ENCODE measurements around the gene RFLNA. TPM values are rescaled to one million over a fixed set of nuclear protein-coding genes. Genes with fewer than 3 reads are reported as not detected.

Gene RFLNA
- total and polyA plus RNA-seq, 2 of the 4 experiments (the other 2 are of a cell fraction) = not detected

GRCh38 chr12:124308741-124309140, 13.8 kb downstream of the RFLNA start:
- Histone ChIP-seq H4K91ac (ENCODE audit: insufficient read depth, low read depth, low read length) (no peak overlapping the region), H3K18ac (ENCODE audit: low read depth, low read length) (no peak overlapping the region), H4K5ac (ENCODE audit: low read depth, low read length) (no peak overlapping the region), H3K79me1 (ENCODE audit: low read depth in 1 of 2, low read length in 2 of 2) (no peaks in the 10 kb centered on the region), H3K9me3 (ENCODE audit: control insufficient read depth, insufficient read depth, low read length) (peaks cover 5% of the 10 kb centered on the region), H2BK20ac (ENCODE audit: low read depth, low read length) (no peak overlapping the region), H3K27me3 (ENCODE audit: control insufficient read depth, insufficient read depth, low read length) (peaks cover 41% of the 10 kb centered on the region), H3K36me3 (ENCODE audit: control insufficient read depth, insufficient read depth, low read length) (no peaks in the 10 kb centered on the region), H4K8ac (ENCODE audit: low read depth in 2 of 2, low read length in 2 of 2) (no peak overlapping the region), H3K4me3 (ENCODE audit: insufficient read depth, low read depth, low read length) (no peak overlapping the region), H2AK9ac (replicated peaks; ENCODE audit: low read depth, low read length, poor library complexity) (no peak overlapping the region), H3K23ac (ENCODE audit: low read depth, low read length) (no peak overlapping the region), H2AK5ac (ENCODE audit: low read depth, low read length) (no peak overlapping the region), H3K4me2 (ENCODE audit: low read depth, low read length) (no peak overlapping the region), H3K27ac (ENCODE audit: insufficient read depth, low read length) (no peak overlapping the region), H2BK5ac (ENCODE audit: low read depth, low read length, poor library complexity, severe bottlenecking) (no peak overlapping the region), H4K20me1 (ENCODE audit: insufficient read depth, low read length) (no peaks in the 10 kb centered on the region), H3K56ac (ENCODE audit: extremely low read depth, insufficient read depth, low read length) (no peak overlapping the region), H2AFZ (replicated peaks; ENCODE audit: low read length, poor library complexity) (no peak overlapping the region), H2BK15ac (ENCODE audit: low read depth, low read length) (no peak overlapping the region), H2BK120ac (ENCODE audit: low read depth, low read length) (no peak overlapping the region), H3K9me1 (ENCODE audit: insufficient read depth, low read length) (no peaks in the 10 kb centered on the region), H3K9ac (ENCODE audit: low read depth, low read length) (no peak overlapping the region), H3K4ac (ENCODE audit: low read depth, low read length) (no peak overlapping the region), H3K4me1 (ENCODE audit: control insufficient read depth, insufficient read depth, low read length) (no peaks in the 10 kb centered on the region), H3K14ac (replicated peaks; ENCODE audit: low read depth, low read length) (no peak overlapping the region)
- in situ Hi-C loops (cut with MboI; ENCODE audit: low sequenced_read_pairs) = no loop called here
- POLR2A ChIA-PET (ENCODE audit: unreplicated experiment) = no interaction called here
- intact Hi-C loops (cut with micrococcal nuclease) = no loop called here
- CTCF ChIA-PET = no interaction called here
- 93% methylated on average over 13 of the region's 18 CpGs; no CpG with 5 or more reads in 1 of the 2 experiments for WGBS, 2 experiments (ENCODE audit: extremely low coverage in 2 of 2, insufficient read length in 1 of 2)
- ATAC-seq (ENCODE audit: low read depth) = no peak
- TF ChIP-seq MAZ (IDR thresholded peaks at IDR 0.05; ENCODE audit: borderline replicate concordance, low read depth, low read length) = no peak
- no peak for TF ChIP-seq FOS (IDR thresholded peaks at IDR 0.05; ENCODE audit: low read depth, low read length)
- no peak for TF ChIP-seq MAFK (IDR thresholded peaks at IDR 0.05; ENCODE audit: low read depth, low read length)
- TF ChIP-seq POLR2A (IDR thresholded peaks at IDR 0.05; ENCODE audit: low read depth, low read length) = no peak
- no peak for TF ChIP-seq RFX5 (IDR thresholded peaks at IDR 0.05; ENCODE audit: low read depth, low read length)
- no peak for TF ChIP-seq USF2 (IDR thresholded peaks at IDR 0.05; ENCODE audit: low read depth, low read length)
- no peak for TF ChIP-seq BHLHE40 (IDR thresholded peaks at IDR 0.05; ENCODE audit: low read depth, low read length)
- no peak for TF ChIP-seq RCOR1 (IDR thresholded peaks at IDR 0.05; ENCODE audit: insufficient replicate concordance, low read length)
- no peak for TF ChIP-seq MXI1 (IDR thresholded peaks at IDR 0.05; ENCODE audit: borderline replicate concordance, low read depth, low read length)
- no peak for TF ChIP-seq ELK1 (IDR thresholded peaks at IDR 0.05; ENCODE audit: borderline replicate concordance, low read depth, low read length)
- no peak for TF ChIP-seq NFE2L2 (IDR thresholded peaks at IDR 0.05; ENCODE audit: low read depth, low read length)
- no peak for TF ChIP-seq CTCF (conservative IDR thresholded peaks at IDR 0.05; ENCODE audit: low read depth, low read length)
- no peak for TF ChIP-seq RAD21 (IDR thresholded peaks at IDR 0.05; ENCODE audit: low read length)
- TF ChIP-seq CHD1 (IDR thresholded peaks at IDR 0.05; ENCODE audit: low read depth, low read length) = no peak
- TF ChIP-seq CEBPB (IDR thresholded peaks at IDR 0.05; ENCODE audit: low read depth, low read length) = no peak
- TF ChIP-seq SMC3 (IDR thresholded peaks at IDR 0.05; ENCODE audit: low read depth, low read length) = no peak
- DNase-seq = no peak
- dilution Hi-C loops (cut with HindIII; ENCODE audit: low sequenced_read_pairs, unreplicated experiment) = no loop called here
- no TSS peak for BruUV-seq (replicated peaks)

Data from IMR-90 (cell line).